ENCODE results near the gene SIVA1. TPM values are rescaled to one million over a fixed set of nuclear protein-coding genes. Genes with fewer than 3 reads are reported as not detected.
A peak's percentile ranks its signal among the peaks of the same experiment; 100 is the strongest.

Gene SIVA1, protein sequence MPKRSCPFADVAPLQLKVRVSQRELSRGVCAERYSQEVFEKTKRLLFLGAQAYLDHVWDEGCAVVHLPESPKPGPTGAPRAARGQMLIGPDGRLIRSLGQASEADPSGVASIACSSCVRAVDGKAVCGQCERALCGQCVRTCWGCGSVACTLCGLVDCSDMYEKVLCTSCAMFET
- 88.0 and 93.0 TPM in 2 replicates for polyA plus RNA-seq (2013)

DNA sequence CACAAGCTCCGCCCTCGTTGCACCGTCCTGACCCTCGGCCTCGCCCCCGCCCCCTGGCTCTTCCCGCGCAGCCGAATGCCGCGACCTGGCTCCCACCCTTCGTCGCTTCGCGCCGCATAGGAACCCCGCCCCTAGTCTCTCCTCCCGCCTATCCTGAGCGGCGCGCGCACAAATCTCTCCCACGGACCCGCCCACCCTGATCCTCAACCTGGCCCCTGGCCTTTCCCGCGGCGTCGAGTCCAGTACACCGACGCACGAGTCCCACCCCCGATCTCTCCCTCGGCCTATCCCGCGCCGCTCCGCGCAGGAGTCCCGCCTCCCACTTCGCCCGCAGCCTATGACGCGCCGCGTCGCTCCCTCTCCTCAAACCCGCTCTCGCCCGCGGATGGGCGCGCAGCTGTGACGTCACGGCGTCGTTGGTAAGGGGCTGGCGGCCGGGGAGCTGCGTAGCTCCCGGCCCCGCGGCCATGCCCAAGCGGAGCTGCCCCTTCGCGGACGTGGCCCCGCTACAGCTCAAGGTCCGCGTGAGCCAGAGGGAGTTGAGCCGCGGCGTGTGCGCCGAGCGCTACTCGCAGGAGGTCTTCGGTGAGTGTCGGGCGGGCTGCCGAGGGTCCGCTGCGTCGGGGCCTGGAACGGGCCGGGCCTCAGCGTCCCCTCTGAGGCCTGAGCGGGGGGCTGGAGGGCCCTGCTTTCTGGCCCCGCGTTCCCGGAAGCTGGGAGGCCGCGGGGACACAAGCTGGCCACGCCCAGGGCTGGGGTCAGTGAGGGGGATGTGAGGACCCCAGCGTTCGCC, at the start of gene SIVA1:
TSS of gene SIVA1 (plus strand) at position 413 of the 793 bp plus-strand sequence. CDS start at position 468, 55 bp downstream.
- peak within 1 kb of the TSS; percentile 78 for H4K91ac ChIP-seq (ENCODE audit: low read depth, low read length)
- H3K14ac ChIP-seq (ENCODE audit: low read length): peak within 1 kb of the TSS; percentile 93
- peak within 1 kb of the TSS; percentile 90 for H2BK120ac ChIP-seq (ENCODE audit: insufficient read depth, low read length, poor library complexity)
- peak within 1 kb of the TSS; percentile 68 for H2AFZ ChIP-seq (ENCODE audit: insufficient read depth, low read length, poor library complexity)
- peak; percentile 99 to 100 for DNase-seq
- H4K12ac ChIP-seq (ENCODE audit: low read depth, low read length): peak within 1 kb of the TSS; percentile 85
- peaks cover 28 to 30% of the 10 kb centered on the region in 2 experiments for H3K36me3 ChIP-seq (ENCODE audit: control insufficient read depth in 1 of 2, insufficient read depth in 2 of 2, low read length in 2 of 2)
- H3K4me3 ChIP-seq (ENCODE audit: low read depth, low read length): peak within 1 kb of the TSS; percentile 100
- peak within 1 kb of the TSS; percentile 98 for H3K9ac ChIP-seq (ENCODE audit: low read length)
- peaks cover 16% of the 10 kb centered on the region for H3K9me3 ChIP-seq (ENCODE audit: insufficient read depth, low read depth, low read length)
- no CpG with 5 or more reads among the region's 95 CpGs for WGBS (ENCODE audit: extremely low coverage, insufficient coverage, insufficient read length)
- H3K4me1 ChIP-seq (ENCODE audit: control insufficient read depth in 1 of 2, insufficient read depth in 2 of 2, low read length in 2 of 2): peaks cover 14 to 23% of the 10 kb centered on the region in 2 experiments
- no peaks in the 10 kb centered on the region for H3K27me3 ChIP-seq (ENCODE audit: insufficient read depth, low read length)
- H3K4ac ChIP-seq (ENCODE audit: low read depth, low read length): peak within 1 kb of the TSS; percentile 90
- H2BK12ac ChIP-seq (ENCODE audit: low read length): no peak within 1 kb of the TSS
- peak within 1 kb of the TSS; percentile 80 for H2AK5ac ChIP-seq (ENCODE audit: low read length)
- no peak within 1 kb of the TSS for H3K23ac ChIP-seq (ENCODE audit: low read length)
- H3K27ac ChIP-seq (ENCODE audit: low read depth, low read length): peak within 1 kb of the TSS; percentile 77
- peak within 1 kb of the TSS; percentile 78 for H2BK5ac ChIP-seq (ENCODE audit: low read depth, low read length, poor library complexity)
- H3K79me2 ChIP-seq (ENCODE audit: control insufficient read depth, insufficient read depth, low read length, poor library complexity): peaks cover 13% of the 10 kb centered on the region
- peak within 1 kb of the TSS; percentile 92 for H3K4me2 ChIP-seq (ENCODE audit: low read length)
- H4K8ac ChIP-seq (ENCODE audit: low read depth, low read length): peak within 1 kb of the TSS; percentile 97
- H3K18ac ChIP-seq (ENCODE audit: low read length): peak within 1 kb of the TSS; percentile 87
- H3K79me1 ChIP-seq (ENCODE audit: low read length): peaks cover 8% of the 10 kb centered on the region

DNA sequence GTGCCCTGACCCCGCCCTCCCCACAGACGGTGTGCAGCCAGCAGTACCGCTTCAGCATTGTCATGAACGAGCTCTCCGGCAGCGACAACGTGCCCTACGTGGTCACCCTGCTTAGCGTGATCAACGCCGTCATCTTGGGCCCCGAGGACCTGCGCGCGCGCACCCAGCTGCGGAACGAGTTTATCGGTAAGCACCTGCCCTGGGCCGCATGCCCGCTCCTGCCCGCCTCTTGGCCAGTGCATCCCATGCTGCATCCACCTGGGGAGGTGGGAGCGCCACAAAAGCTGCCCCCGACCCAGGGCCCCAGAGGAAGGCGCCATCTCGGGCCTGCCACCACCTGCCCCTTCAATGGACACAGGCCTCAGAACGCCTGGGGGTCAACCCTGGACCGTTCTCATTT, 49.7 kb upstream of the SIVA1 start:
- no peak overlapping the region for H4K12ac ChIP-seq (ENCODE audit: low read depth, low read length)
- no peak overlapping the region for H3K4me3 ChIP-seq (ENCODE audit: low read depth, low read length)
- no peak overlapping the region for H3K14ac ChIP-seq (ENCODE audit: low read length)
- no peak overlapping the region for H3K23ac ChIP-seq (ENCODE audit: low read length)
- no peaks in the 10 kb centered on the region for H3K79me1 ChIP-seq (ENCODE audit: low read length)
- no peak for DNase-seq
- no peak overlapping the region for H3K18ac ChIP-seq (ENCODE audit: low read length)
- H3K27me3 ChIP-seq (ENCODE audit: insufficient read depth, low read length): no peaks in the 10 kb centered on the region
- no peak overlapping the region for H3K4ac ChIP-seq (ENCODE audit: low read depth, low read length)
- H3K36me3 ChIP-seq (ENCODE audit: control insufficient read depth in 1 of 2, insufficient read depth in 2 of 2, low read length in 2 of 2): peaks cover 66 to 73% of the 10 kb centered on the region in 2 experiments
- no peak overlapping the region for H2BK12ac ChIP-seq (ENCODE audit: low read length)
- no peak overlapping the region for H3K9ac ChIP-seq (ENCODE audit: low read length)
- H3K4me2 ChIP-seq (ENCODE audit: low read length): no peak overlapping the region
- no CpG with 5 or more reads among the region's 28 CpGs for WGBS (ENCODE audit: extremely low coverage, insufficient coverage, insufficient read length)
- H3K79me2 ChIP-seq (ENCODE audit: control insufficient read depth, insufficient read depth, low read length, poor library complexity): peaks cover 4% of the 10 kb centered on the region
- H3K27ac ChIP-seq (ENCODE audit: low read depth, low read length): no peak overlapping the region
- H2BK5ac ChIP-seq (ENCODE audit: low read depth, low read length, poor library complexity): no peak overlapping the region
- H2BK120ac ChIP-seq (ENCODE audit: insufficient read depth, low read length, poor library complexity): no peak overlapping the region
- H2AK5ac ChIP-seq (ENCODE audit: low read length): no peak overlapping the region
- H4K8ac ChIP-seq (ENCODE audit: low read depth, low read length): no peak overlapping the region
- H4K91ac ChIP-seq (ENCODE audit: low read depth, low read length): no peak overlapping the region
- no peaks in the 10 kb centered on the region for H3K4me1 ChIP-seq (ENCODE audit: control insufficient read depth in 1 of 2, insufficient read depth in 2 of 2, low read length in 2 of 2)
- no peak overlapping the region for H2AFZ ChIP-seq (ENCODE audit: insufficient read depth, low read length, poor library complexity)
- peaks cover 9% of the 10 kb centered on the region for H3K9me3 ChIP-seq (ENCODE audit: insufficient read depth, low read depth, low read length)

DNA sequence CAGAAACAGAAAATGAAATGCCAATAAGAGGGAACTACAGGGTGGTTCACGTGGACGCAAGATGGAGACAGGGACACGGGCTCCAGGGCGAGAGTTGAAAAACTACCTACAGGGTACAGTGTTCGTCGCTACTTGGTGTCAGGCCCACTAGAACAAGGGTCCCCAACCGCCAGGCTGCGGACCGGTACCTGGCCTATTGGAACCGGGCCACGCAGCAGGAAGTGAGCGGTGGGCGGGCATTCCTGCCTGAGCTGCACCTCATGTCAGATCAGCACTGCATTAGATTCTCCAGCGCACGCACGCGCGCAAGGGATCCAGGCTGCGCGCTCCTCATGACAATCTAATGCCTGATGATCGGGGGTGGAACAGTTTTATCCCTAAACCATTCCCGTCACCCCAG, 48.7 kb upstream of the SIVA1 start:
- DNase-seq: no peak

DNA sequence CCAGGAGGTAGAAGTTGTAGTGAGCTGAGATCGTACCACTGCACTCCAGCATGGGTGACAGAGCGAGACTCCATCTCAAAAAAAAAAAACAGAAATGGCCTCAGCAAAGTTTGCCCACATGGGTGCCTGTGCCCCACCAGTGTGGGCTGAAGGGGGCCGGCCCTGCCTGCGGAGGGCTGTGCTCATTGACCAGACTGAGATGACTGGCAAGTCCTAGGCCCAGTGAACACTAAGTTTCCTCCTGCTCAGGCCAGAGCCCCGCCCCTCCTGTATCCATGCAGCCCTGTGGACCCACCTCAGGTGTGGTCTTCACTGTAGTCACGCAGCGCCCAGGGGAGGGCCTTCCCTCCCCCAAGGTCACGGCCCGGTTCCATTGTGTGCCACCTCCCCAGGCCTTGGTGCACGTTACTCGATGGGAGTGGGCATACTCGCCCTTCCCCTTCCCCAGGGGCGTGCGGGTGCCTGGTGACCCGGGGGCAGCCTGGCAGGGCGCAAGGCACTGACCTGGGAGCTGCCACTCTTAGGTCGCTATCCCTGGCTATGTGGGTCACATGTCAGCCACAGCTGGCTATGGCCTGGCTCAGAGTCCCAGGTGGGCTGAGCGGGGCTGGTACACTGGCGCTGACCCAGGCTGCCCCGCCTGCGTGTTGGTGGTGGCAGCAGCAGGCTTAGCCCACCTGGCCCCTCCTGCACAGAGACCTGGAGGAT, 47.5 kb upstream of the SIVA1 start:
- H3K14ac ChIP-seq (ENCODE audit: low read length): no peak overlapping the region
- H3K36me3 ChIP-seq (ENCODE audit: control insufficient read depth in 1 of 2, insufficient read depth in 2 of 2, low read length in 2 of 2): peaks cover 76 to 78% of the 10 kb centered on the region in 2 experiments
- H4K12ac ChIP-seq (ENCODE audit: low read depth, low read length): no peak overlapping the region
- WGBS (ENCODE audit: extremely low coverage, insufficient coverage, insufficient read length): no CpG with 5 or more reads among the region's 21 CpGs
- H3K4me1 ChIP-seq (ENCODE audit: control insufficient read depth in 1 of 2, insufficient read depth in 2 of 2, low read length in 2 of 2): no peaks in the 10 kb centered on the region
- no peaks in the 10 kb centered on the region for H3K27me3 ChIP-seq (ENCODE audit: insufficient read depth, low read length)
- no peak overlapping the region for H4K8ac ChIP-seq (ENCODE audit: low read depth, low read length)
- no peak overlapping the region for H2BK120ac ChIP-seq (ENCODE audit: insufficient read depth, low read length, poor library complexity)
- no peak overlapping the region for H2AK5ac ChIP-seq (ENCODE audit: low read length)
- H3K79me1 ChIP-seq (ENCODE audit: low read length): no peaks in the 10 kb centered on the region
- H4K91ac ChIP-seq (ENCODE audit: low read depth, low read length): no peak overlapping the region
- no peaks in the 10 kb centered on the region for H3K79me2 ChIP-seq (ENCODE audit: control insufficient read depth, insufficient read depth, low read length, poor library complexity)
- H2BK5ac ChIP-seq (ENCODE audit: low read depth, low read length, poor library complexity): no peak overlapping the region
- no peak overlapping the region for H3K9ac ChIP-seq (ENCODE audit: low read length)
- H3K9me3 ChIP-seq (ENCODE audit: insufficient read depth, low read depth, low read length): peaks cover 9% of the 10 kb centered on the region
- H3K4me2 ChIP-seq (ENCODE audit: low read length): no peak overlapping the region
- no peak overlapping the region for H2AFZ ChIP-seq (ENCODE audit: insufficient read depth, low read length, poor library complexity)
- no peak overlapping the region for H2BK12ac ChIP-seq (ENCODE audit: low read length)
- H3K4me3 ChIP-seq (ENCODE audit: low read depth, low read length): no peak overlapping the region
- no peak for DNase-seq
- H3K18ac ChIP-seq (ENCODE audit: low read length): no peak overlapping the region
- no peak overlapping the region for H3K27ac ChIP-seq (ENCODE audit: low read depth, low read length)
- H3K23ac ChIP-seq (ENCODE audit: low read length): no peak overlapping the region
- no peak overlapping the region for H3K4ac ChIP-seq (ENCODE audit: low read depth, low read length)

More for the DNA sequence above, 48.7 kb upstream of the SIVA1 start:
- Histone ChIP-seq H3K9me3 (ENCODE audit: insufficient read depth, low read depth, low read length) (peaks cover 9% of the 10 kb centered on the region), H3K79me2 (ENCODE audit: control insufficient read depth, insufficient read depth, low read length, poor library complexity) (no peaks in the 10 kb centered on the region), H3K9ac (ENCODE audit: low read length) (no peak overlapping the region), H3K4ac (ENCODE audit: low read depth, low read length) (no peak overlapping the region), H2BK12ac (ENCODE audit: low read length) (no peak overlapping the region), H2BK120ac (ENCODE audit: insufficient read depth, low read length, poor library complexity) (no peak overlapping the region), H4K8ac (ENCODE audit: low read depth, low read length) (no peak overlapping the region), H4K91ac (ENCODE audit: low read depth, low read length) (no peak overlapping the region), H2BK5ac (ENCODE audit: low read depth, low read length, poor library complexity) (no peak overlapping the region), H4K12ac (ENCODE audit: low read depth, low read length) (no peak overlapping the region), H3K23ac (ENCODE audit: low read length) (no peak overlapping the region), H2AFZ (ENCODE audit: insufficient read depth, low read length, poor library complexity) (no peak overlapping the region), H3K4me1 (ENCODE audit: control insufficient read depth in 1 of 2, insufficient read depth in 2 of 2, low read length in 2 of 2) (no peaks in the 10 kb centered on the region), H3K27ac (ENCODE audit: low read depth, low read length) (no peak overlapping the region), H2AK5ac (ENCODE audit: low read length) (no peak overlapping the region), H3K18ac (ENCODE audit: low read length) (no peak overlapping the region), H3K27me3 (ENCODE audit: insufficient read depth, low read length) (no peaks in the 10 kb centered on the region), H3K36me3 (ENCODE audit: control insufficient read depth in 1 of 2, insufficient read depth in 2 of 2, low read length in 2 of 2) (peaks cover 65 to 68% of the 10 kb centered on the region in 2 experiments), H3K4me2 (ENCODE audit: low read length) (no peak overlapping the region), H3K14ac (ENCODE audit: low read length) (no peak overlapping the region), H3K79me1 (ENCODE audit: low read length) (no peaks in the 10 kb centered on the region), H3K4me3 (ENCODE audit: low read depth, low read length) (no peak overlapping the region)
- no CpG with 5 or more reads among the region's 22 CpGs for WGBS (ENCODE audit: extremely low coverage, insufficient coverage, insufficient read length)
